GM21737 (cell line): ENCODE results near the gene TAF1C.
A peak's percentile ranks its signal among the peaks of the same experiment; 100 is the strongest.
"Not testable (repeated sequence)": the region's sequence is repeated elsewhere in the genome, so short reads cannot be mapped to it uniquely, and the experiment has no call there.

Experiments used
- ATAC-seq: cut with Tn5 transposase; IDR thresholded peaks from one replicate; pipeline ENCODE4 v1.9.1; 2021; ENCODE audit warnings: mild to moderate bottlenecking, moderate library complexity; ENCODE audit not compliant: unreplicated experiment

TAF1C gene

DNA sequence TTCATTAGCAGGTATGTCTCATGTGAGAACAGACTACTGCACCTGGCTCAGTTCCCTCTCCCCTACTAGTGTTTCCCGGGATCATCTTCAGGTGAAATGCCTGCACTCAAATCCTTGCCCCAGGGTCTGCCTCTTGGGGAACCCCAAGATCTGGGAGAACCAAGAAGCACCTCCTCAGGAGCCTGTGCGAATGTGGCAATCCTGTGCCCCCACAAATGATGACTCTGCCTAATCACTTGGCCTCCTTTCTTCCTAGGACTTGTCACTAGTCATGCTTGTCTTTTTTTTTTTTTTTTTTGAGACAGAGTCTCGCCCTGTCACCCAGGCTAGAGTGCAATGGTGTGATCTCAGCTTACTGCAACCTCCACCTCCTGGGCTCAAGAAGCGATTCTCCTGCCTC lies 25.8 kb upstream of the TAF1C start:
- ATAC-seq = no peak

GRCh38 chr16:84212154-84212553 lies 25.3 kb upstream of the TAF1C start:
- no peak for ATAC-seq

GRCh38 chr16:84209989-84210388 lies 23.1 kb upstream of the TAF1C start:
- no peak for ATAC-seq

GRCh38 chr16:84207879-84208278 lies 21.0 kb upstream of the TAF1C start:
- no peak for ATAC-seq

DNA sequence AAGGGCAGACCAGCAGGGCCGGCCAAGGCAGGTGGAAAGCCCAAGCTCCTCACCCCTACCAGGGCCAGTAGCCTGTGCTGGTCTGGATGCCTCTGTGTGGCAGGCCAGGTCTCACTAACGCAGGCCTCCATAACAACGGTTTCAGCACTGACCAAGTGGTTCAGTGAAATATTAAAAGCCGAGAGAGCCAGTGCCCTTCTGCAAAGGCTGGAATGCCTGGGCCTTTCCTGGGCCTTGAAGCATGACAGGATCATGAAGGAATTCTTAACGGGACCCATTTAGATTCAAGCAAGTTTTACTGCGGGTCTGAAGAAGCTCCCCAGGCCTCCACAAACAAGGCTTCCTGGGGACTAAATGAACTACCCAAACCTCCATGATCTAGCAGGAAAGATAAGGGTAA lies 20.4 kb upstream of the TAF1C start:
- ATAC-seq = no peak

DNA sequence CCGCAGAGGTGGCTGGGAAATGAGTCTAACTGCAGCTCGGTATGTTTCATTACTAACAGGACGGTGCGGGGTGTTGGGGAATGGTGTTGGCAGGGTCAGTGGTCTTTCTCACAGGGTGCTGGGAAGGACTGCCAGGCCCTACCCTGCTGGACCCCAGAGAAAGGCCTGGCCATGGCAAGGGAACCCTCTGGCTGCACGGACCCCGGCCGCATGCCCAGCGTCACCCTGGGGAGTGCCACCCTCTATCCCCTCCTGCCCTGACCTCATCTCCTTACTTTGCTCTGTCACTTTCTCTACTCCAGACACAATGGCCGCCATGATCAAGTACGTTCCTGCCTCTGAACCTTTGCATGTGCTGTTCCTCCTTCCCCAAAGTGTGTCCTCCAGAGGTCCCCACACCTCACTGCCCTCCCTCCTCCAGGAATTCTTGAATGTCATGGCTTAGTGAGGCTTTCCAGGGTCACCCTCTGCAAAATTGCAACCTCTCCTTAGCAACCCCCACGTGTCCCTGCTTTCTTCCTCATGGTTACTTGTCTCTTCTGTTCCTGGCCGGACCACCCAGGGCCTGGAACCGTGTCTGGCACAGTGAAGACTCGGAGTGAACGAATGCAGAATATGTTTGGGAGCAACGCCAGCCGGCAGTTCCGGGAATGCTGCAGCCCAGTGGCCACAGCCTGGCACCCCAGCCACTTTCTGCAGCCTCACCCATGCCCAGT lies 19.3 kb upstream of the TAF1C start:
- no peak for ATAC-seq

DNA sequence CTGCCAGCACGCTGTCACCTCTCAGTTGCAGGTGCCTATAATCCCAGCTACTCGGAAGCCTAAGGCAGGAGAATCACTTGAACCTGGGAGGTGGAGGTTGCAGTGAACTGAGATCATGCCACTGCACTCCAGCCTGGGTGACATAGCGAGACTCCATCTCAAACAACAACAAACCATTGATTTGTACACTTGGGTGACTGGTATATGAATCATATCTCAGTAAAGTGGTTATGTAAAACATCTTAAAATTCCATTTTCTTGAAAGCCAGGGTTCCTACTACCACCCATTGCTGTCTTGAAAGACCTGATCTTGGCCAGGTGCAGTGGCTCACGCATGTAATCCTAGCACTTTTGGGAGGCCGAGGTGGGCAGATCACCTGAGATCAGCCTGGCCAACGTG lies 18.3 kb upstream of the TAF1C start:
- ATAC-seq = not testable (repeated sequence)

- ATAC-seq = not testable (repeated sequence)
Measured at GRCh38 chr16:84204551-84204950, 17.7 kb upstream of the TAF1C start.

GRCh38 chr16:84199861-84200260 lies 13.0 kb upstream of the TAF1C start:
- ATAC-seq = no peak

DNA sequence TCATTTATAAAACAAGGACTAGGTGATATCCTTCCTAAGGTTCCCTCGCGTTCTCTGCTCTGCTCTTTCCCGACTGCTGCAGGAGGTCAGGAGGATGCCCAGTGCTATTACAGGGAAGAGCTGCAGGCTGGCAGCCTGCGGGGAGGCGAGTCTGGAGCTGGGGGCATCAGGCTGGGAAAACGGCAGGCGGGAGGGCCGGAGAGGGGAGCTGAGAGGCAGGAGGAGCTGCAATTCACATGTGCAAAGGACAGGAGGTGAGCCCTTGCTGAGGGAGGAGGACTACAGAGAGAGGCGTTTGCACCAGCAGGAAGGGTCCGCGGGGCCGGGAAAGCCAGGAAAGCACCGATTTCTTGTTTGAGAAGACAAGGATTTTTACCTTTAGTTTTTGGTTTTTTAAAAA lies 12.2 kb upstream of the TAF1C start:
- no peak for ATAC-seq

GRCh38 chr16:84198401-84198800 lies 11.5 kb upstream of the TAF1C start:
- ATAC-seq = no peak

GRCh38 chr16:84197466-84198128 lies 10.7 kb upstream of the TAF1C start:
- no peak for ATAC-seq

GRCh38 chr16:84196727-84197394 lies 10.0 kb upstream of the TAF1C start:
- ATAC-seq = no peak

- ATAC-seq = no peak
Measured at GRCh38 chr16:84196101-84196500, 9.2 kb upstream of the TAF1C start.

DNA sequence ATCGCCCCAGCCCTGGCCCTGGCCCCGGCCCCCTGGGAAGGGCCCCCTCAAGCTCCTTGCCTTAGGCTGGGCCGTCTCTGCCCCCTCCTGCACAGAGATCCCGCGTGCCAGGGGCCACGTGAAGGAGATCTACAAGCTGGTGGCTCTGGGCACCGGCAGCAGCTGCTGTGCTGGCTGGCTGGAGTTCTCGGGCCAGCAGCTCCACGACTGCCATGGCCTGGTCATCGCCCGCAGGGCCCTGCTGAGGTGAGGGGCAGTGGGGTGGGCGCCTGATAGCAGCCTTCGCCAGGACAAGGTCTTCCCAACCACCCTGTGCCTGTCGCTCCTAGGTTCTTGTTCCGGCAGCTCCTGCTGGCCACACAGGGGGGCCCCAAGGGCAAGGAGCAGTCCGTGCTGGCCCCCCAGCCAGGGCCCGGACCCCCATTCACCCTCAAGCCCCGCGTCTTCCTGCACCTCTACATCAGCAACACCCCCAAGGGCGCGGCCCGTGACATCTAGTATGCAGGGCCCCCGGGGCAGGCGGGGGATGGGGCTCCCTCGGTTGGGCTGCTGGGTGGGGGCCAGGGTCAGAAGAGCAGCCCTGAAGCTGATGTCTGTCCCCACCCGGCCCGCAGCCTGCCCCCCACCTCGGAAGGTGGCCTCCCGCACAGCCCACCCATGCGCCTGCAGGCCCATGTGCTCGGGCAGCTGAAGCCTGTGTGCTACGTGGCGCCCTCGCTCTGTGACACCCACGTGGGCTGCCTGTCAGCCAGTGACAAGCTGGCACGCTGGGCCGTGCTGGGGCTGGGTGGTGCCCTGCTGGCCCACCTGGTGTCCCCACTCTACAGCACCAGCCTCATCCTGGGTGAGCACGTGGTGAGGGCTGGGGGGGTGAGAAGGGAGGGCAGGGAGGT lies 8.6 kb upstream of the TAF1C start:
- ATAC-seq = no peak

- peak; percentile 57 for ATAC-seq
Measured at GRCh38 chr16:84194470-84195200, 7.8 kb upstream of the TAF1C start.

DNA sequence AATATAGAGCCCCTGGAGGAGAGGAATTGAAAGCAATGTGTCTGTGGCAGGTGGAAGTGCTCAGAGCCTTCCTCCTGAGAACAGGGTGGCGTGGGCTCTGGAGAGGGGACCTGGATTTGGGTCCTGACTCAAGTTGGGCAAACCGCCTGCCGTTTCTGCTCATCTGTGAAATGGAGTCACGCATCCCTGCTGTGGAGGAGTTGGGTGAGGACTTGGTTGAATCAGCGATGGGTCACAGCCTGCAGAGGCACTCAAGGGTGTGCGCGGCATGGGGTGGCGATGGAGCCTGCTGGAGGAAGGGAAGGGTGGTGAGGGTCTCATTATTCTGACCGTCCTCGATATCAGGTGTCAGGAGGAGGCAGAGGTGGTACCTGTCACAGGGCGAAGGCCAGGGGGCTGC lies 7.2 kb upstream of the TAF1C start:
- ATAC-seq = no peak

DNA sequence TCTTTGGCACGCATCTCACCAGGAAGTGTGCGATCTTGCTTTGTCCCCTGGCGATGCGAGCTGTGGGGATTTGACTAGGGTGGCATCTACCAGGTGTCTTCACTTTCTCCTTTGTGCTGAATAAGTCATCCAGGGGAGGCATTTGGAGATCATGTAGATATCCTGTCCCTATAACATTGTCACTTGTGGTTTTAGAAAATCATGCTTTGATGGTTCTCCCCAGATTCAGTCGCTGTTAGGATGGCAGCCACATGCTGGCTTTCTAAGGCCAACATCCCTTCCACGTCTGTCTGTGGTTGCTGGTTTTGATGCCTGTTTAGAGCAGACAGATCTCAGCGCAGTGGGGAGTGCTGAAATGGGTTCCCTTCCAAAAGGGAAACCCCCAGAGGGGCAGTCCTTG lies 6.6 kb upstream of the TAF1C start:
- ATAC-seq = no peak

- ATAC-seq = no peak
Measured at GRCh38 chr16:84191466-84191865, 4.6 kb upstream of the TAF1C start.

DNA sequence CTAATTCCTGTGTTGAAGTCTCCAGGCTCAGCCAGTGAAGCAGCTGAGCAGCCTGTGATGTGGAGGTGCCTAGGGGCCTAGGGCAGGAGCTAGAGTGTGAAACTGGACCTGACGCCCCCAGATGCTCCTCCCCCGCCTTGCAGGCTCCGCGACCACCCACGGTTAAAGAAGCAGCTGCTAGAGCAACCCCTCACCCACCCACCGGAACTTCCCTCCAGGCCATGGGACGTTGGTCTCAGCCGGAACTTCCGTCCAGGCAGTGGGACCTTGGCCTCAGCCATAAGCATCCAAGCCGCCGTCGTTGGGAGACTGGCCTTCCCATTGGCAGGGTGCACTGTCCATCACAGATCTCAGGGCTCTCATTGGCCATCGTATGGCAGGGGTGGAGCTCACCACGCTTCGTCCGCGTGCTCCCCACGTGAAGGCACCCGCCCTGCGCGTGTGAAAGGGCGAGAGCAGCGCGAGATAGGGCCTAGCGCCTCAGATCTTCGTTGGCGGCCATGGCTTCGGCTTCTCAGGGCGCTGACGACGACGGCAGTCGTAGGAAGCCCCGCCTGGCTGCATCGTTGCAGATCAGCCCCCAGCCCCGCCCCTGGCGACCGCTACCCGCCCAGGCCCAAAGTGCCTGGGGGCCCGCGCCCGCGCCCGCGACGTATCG lies 4.0 kb upstream of the TAF1C start, which contains the start of gene ADAD2:
Gene ADAD2 (plus strand): TSS at position 427 of the 658 bp plus-strand sequence. CDS start 74 bp downstream, at position 501.
- no peak for ATAC-seq
